HepG2 (cell line): ENCODE measurements around the gene STRADA. TPM values are rescaled to one million over a fixed set of nuclear protein-coding genes. Genes with fewer than 3 reads are reported as not detected.

Source experiments
- ATAC-seq: fragments of 200-7000 bp; cut with Tn5 transposase; 3 replicates; pipeline ENCODE4 v1.9.1; 2020; ENCODE audit warnings: mild to moderate bottlenecking, moderate library complexity
- BruUV-seq: library from RNA; stranded (reverse); fragments of 400-500 nt; replicated peaks from 2 replicates; lab custom pipeline; 2021; lab: Mats Ljungman, UMichigan
- CTCF ChIA-PET: fragments of 300-600 bp; formaldehyde crosslinking; extraction: SDS; loops from one replicate; lab custom pipeline; 2021; ENCODE audit warnings: low total read pairs, inconsistent platforms, low intra/inter-chr PET ratio; lab: Yijun Ruan, JAX
- POLR2A ChIA-PET: fragments of 350-600 bp; sonication (Branson Sonifier 250); formaldehyde crosslinking; loops from one replicate; lab custom pipeline; 2020; ENCODE audit warnings: antibody characterized with exemption, inconsistent platforms; lab: Yijun Ruan, JAX
- DNase-seq: peaks from one replicate; pipeline ENCODE4 v3.0.0-alpha.2; 2015; ENCODE audit warnings: low spot score
- FAIRE-seq: peaks from 3 replicates; lab custom pipeline; 2011; peaks lifted over from hg19 to GRCh38; lab: Jason Lieb, UNC
- H2AFZ ChIP-seq: one replicate; pipeline ENCODE4 v1.6.1; 2011; ENCODE audit warnings: low read length, inconsistent platforms
- H3K27ac ChIP-seq: fragments of 300-600 bp; 3 replicates; pipeline ENCODE4 v1.8.0; 2011; ENCODE audit warnings: mixed run types, mild to moderate bottlenecking, mixed read lengths, low read length, inconsistent platforms; ENCODE audit not compliant: insufficient read depth; ENCODE audit errors: extremely low read length
- H3K27me3 ChIP-seq, 2 experiments: fragments of 200-600 bp in 1 of 2; 2 replicates in 1 of 2; 3 replicates in 1 of 2; pipeline versions ENCODE4 v1.6.0 to v1.8.0; 2011; ENCODE audit warnings: low read length in 2 of 2, mild to moderate bottlenecking in 2 of 2, moderate library complexity in 2 of 2, inconsistent platforms in 1 of 2; ENCODE audit not compliant: insufficient read depth in 2 of 2, control insufficient read depth in 1 of 2
- H3K36me3 ChIP-seq, 2 experiments: fragments of 200-600 bp in 1 of 2; replicated peaks in 1 of 2; 2 replicates in 1 of 2; 3 replicates in 1 of 2; pipeline versions ENCODE4 v1.5.1 to v1.8.0; 2011; ENCODE audit warnings: low read length in 2 of 2, inconsistent platforms in 1 of 2; ENCODE audit not compliant: insufficient read depth in 2 of 2, control insufficient read depth in 1 of 2
- H3K4me1 ChIP-seq: 2 replicates; pipeline ENCODE4 v1.5.1; 2012; ENCODE audit warnings: low read length, inconsistent platforms; ENCODE audit not compliant: insufficient read depth
- H3K4me2 ChIP-seq: 2 replicates; pipeline ENCODE4 v1.6.0; 2011; ENCODE audit warnings: low read depth, low read length, inconsistent platforms
- H3K4me3 ChIP-seq, 3 experiments: fragments of 200-600 bp in 1 of 3; sonication (generic), shearing (Covaris generic) in 1 of 3; replicated peaks in 1 of 3; 2 replicates each; pipeline ENCODE4 v1.5.1; 2011 to 2016; ENCODE audit warnings: low read length in 3 of 3, inconsistent platforms in 2 of 3, low read depth in 2 of 3, mild to moderate bottlenecking in 2 of 3, control low read depth in 1 of 3, mixed read lengths in 1 of 3; ENCODE audit not compliant: insufficient read depth in 1 of 3
- H3K79me2 ChIP-seq: one replicate; pipeline ENCODE4 v1.6.1; 2011; ENCODE audit warnings: low read length, inconsistent platforms; ENCODE audit not compliant: insufficient read depth
- H3K9ac ChIP-seq: 2 replicates; pipeline ENCODE4 v1.6.0; 2011; ENCODE audit warnings: mild to moderate bottlenecking, low read depth, low read length, inconsistent platforms; ENCODE audit not compliant: insufficient read depth
- H3K9me3 ChIP-seq: 2 replicates; pipeline ENCODE4 v1.5.1; 2012; ENCODE audit warnings: mild to moderate bottlenecking, low read length
- H4K20me1 ChIP-seq: 2 replicates; pipeline ENCODE4 v1.6.0; 2011; ENCODE audit warnings: inconsistent platforms, mild to moderate bottlenecking, low read length, moderate library complexity; ENCODE audit not compliant: insufficient read depth
- ADNP ChIP-seq: sonication (generic); formaldehyde crosslinking; IDR thresholded peaks from 2 replicates; pipeline ENCODE4 v1.4.0; 2020; ENCODE audit warnings: missing genetic modification reagents
- ATF7 ChIP-seq, 2 experiments: fragments of 450-650 bp in 1 of 2; sonication (generic) in 1 of 2; formaldehyde crosslinking in 1 of 2; IDR thresholded peaks; 2 replicates each; pipeline versions ENCODE4 v1.4.0 to v1.6.1; 2016 to 2020; ENCODE audit warnings: antibody characterized with exemption in 1 of 2, mild to moderate bottlenecking in 1 of 2, missing genetic modification reagents in 1 of 2
- ATF7-NPFF ChIP-seq: sonication (generic); formaldehyde crosslinking; IDR thresholded peaks from 2 replicates; pipeline ENCODE4 v1.8.1; 2023; ENCODE audit warnings: mild to moderate bottlenecking, low read depth, missing genetic modification reagents, moderate library complexity
- CHD4 ChIP-seq: fragments of 200-600 bp; sonication (generic); IDR thresholded peaks from 2 replicates; pipeline ENCODE4 v1.7.0; 2017; ENCODE audit warnings: mild to moderate bottlenecking, low read length, borderline replicate concordance
- GLI4 ChIP-seq: sonication (generic); formaldehyde crosslinking; IDR thresholded peaks from 2 replicates; pipeline ENCODE4 v1.5.1; 2020; ENCODE audit warnings: missing genetic modification reagents, mild to moderate bottlenecking, moderate library complexity, borderline replicate concordance
- MATR3 ChIP-seq: sonication (generic); formaldehyde crosslinking; IDR thresholded peaks from 2 replicates; pipeline ENCODE4 v1.4.0; 2020; ENCODE audit warnings: missing genetic modification reagents
- MLX ChIP-seq: IDR thresholded peaks from 2 replicates; pipeline ENCODE4 v1.6.1; 2016
- MTF2 ChIP-seq: sonication (generic); formaldehyde crosslinking; IDR thresholded peaks from 2 replicates; pipeline ENCODE4 v1.5.0; 2020; ENCODE audit warnings: missing genetic modification reagents, borderline replicate concordance
- SRSF4 ChIP-seq: fragments of 200-400 bp; formaldehyde crosslinking; IDR thresholded peaks from one replicate; pipeline ENCODE4 v1.6.1; 2018; ENCODE audit warnings: mild to moderate bottlenecking, low read depth, low read length, moderate library complexity; ENCODE audit not compliant: poor library complexity, severe bottlenecking
- TEAD2 ChIP-seq: sonication (generic); formaldehyde crosslinking; IDR thresholded peaks from 2 replicates; pipeline ENCODE4 v1.9.0; 2021; ENCODE audit warnings: missing genetic modification reagents
- ZNF180 ChIP-seq: sonication (generic); formaldehyde crosslinking; IDR thresholded peaks from 2 replicates; pipeline ENCODE4 v1.4.0; 2020; ENCODE audit warnings: low read depth, missing genetic modification reagents, borderline replicate concordance
- ZNF432 ChIP-seq: sonication (generic); formaldehyde crosslinking; IDR thresholded peaks from 2 replicates; pipeline ENCODE4 v1.5.0; 2020; ENCODE audit warnings: missing genetic modification reagents, mild to moderate bottlenecking, borderline replicate concordance
- ZNF446 ChIP-seq: sonication (generic); formaldehyde crosslinking; IDR thresholded peaks from 2 replicates; pipeline ENCODE4 v1.5.0; 2020; ENCODE audit warnings: mild to moderate bottlenecking, missing genetic modification reagents
- ZNF564 ChIP-seq: sonication (generic); formaldehyde crosslinking; IDR thresholded peaks from 2 replicates; pipeline ENCODE4 v1.8.1; 2023; ENCODE audit warnings: mild to moderate bottlenecking, missing genetic modification reagents
- ZNF710 ChIP-seq: sonication (generic); formaldehyde crosslinking; IDR thresholded peaks from 2 replicates; pipeline ENCODE4 v1.5.0; 2020; ENCODE audit warnings: mild to moderate bottlenecking, missing genetic modification reagents, borderline replicate concordance
- ZZZ3 ChIP-seq: sonication (generic); formaldehyde crosslinking; IDR thresholded peaks from 2 replicates; pipeline ENCODE4 v1.4.0; 2020; ENCODE audit warnings: missing genetic modification reagents, mild to moderate bottlenecking, borderline replicate concordance
- WGBS: methylation state at CpG from one replicate; pipeline ENCODE4 v1.1.6; 2017; ENCODE audit warnings: low lambda C conversion rate; 5-methylcytosine and 5-hydroxymethylcytosine counted together
- in situ Hi-C: cut with HindIII; loops from 2 replicates; pipeline ENCODE4 v1.10.0; 2017; ENCODE audit warnings: low pct_unique_long_range_greater_than_20kb; ENCODE audit not compliant: extremely low pct_ligation_motif_present
- intact Hi-C: fragments of 100-400 bp; cut with micrococcal nuclease; formaldehyde crosslinking; loops from one replicate; pipeline ENCODE4 v1.10.0; 2022; ENCODE audit not compliant: unreplicated experiment
- polyA plus RNA-seq, 8 experiments: library from polyadenylated mRNA; depleted of rRNA in 3 of 8; stranded (reverse) in 7 of 8; unstranded in 1 of 8; fragments of >200 nt; fragmentation: Illumina TruSeq in 4 of 8; extraction: Trizol in 4 of 8; gene quantifications; 2 replicates each; pipeline versions ENCODE4 v1.2.1 to v1.2.3, GENCODE V29; 2011 to 2016; ENCODE audit warnings: low read depth in 4 of 8, missing spikeins in 1 of 8, mixed read lengths in 1 of 8; ENCODE audit not compliant: insufficient read depth in 1 of 8
- total RNA-seq, 5 experiments: library from RNA; depleted of rRNA; stranded (reverse); fragments of >200 nt; fragmentation: Illumina TruSeq; extraction: Trizol; gene quantifications; 2 replicates each; pipeline ENCODE4 v1.2.3, GENCODE V29; 2016; ENCODE audit warnings: low read depth in 1 of 5
- TF ChIP-seq, protein P1 (sequence below): sonication (generic); formaldehyde crosslinking; IDR thresholded peaks from 2 replicates; pipeline ENCODE4 v1.4.0; 2020; ENCODE audit warnings: missing genetic modification reagents, mild to moderate bottlenecking, borderline replicate concordance
- TF ChIP-seq, protein P2 (sequence below): sonication (generic); formaldehyde crosslinking; IDR thresholded peaks from 2 replicates; pipeline ENCODE4 v1.5.1; 2020; ENCODE audit warnings: mild to moderate bottlenecking, moderate library complexity, missing genetic modification reagents

Gene STRADA
- total and polyA plus RNA-seq, 2 of the 13 experiments (the other 11 are each of a cell fraction or from before 2014, with no cell fraction given), result 17.6 to 17.9 TPM

GRCh38 chr17:63751806-63752205 lies 10.2 kb upstream of the STRADA start (continued):
- no peak for TF ChIP-seq ZZZ3 (CRISPR knock-in tag)
- TF ChIP-seq, protein P1, sequence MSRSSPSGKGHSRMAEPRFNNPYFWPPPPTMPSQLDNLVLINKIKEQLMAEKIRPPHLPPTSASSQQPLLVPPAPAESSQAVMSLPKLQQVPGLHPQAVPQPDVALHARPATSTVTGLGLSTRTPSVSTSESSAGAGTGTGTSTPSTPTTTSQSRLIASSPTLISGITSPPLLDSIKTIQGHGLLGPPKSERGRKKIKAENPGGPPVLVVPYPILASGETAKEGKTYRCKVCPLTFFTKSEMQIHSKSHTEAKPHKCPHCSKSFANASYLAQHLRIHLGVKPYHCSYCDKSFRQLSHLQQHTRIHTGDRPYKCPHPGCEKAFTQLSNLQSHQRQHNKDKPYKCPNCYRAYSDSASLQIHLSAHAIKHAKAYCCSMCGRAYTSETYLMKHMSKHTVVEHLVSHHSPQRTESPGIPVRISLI (CRISPR knock-in tag), result no peak
- no peak for TF ChIP-seq CHD4
- TF ChIP-seq TEAD2 (CRISPR knock-in tag), result no peak

GRCh38 chr17:63741143-63741407 lies 524 bp downstream of the STRADA start:
- peaks cover 14% of the 10 kb centered on the region for H3K4me1 ChIP-seq
- peak overlapping the region; percentile 75 to 99 (median 92) for H3K4me3 ChIP-seq
- ATAC-seq (peak; percentile 69), DNase-seq (no peak), FAIRE-seq (no peak)
- POLR2A ChIA-PET, result interaction anchor here (0.7 to 4.8 kb wide), 4 partner anchors 10 to 119 kb away, joined by 3 to 77 read pairs (median 6); partner anchors contain the start of genes CCDC47, DDX42 and MAP3K3
- H3K4me2 ChIP-seq, result peak overlapping the region; percentile 72
- peaks cover 1 to 6% of the 10 kb centered on the region in 2 experiments; a peak in 3 of 5 replicates for H3K36me3 ChIP-seq
- CTCF ChIA-PET, result no interaction called here
- peak overlapping the region; percentile 57 for H2AFZ ChIP-seq
- under 1% methylated on average over 12 of the region's 14 CpGs for WGBS
- no peaks in the 10 kb centered on the region for H3K9me3 ChIP-seq
- peaks cover 12% of the 10 kb centered on the region for H3K79me2 ChIP-seq
- H3K27ac ChIP-seq, result peak overlapping the region; percentile 84
- H3K9ac ChIP-seq, result peak overlapping the region; percentile 93
- no TSS peak for BruUV-seq
- in situ Hi-C loops, result no loop called here
- H3K27me3 ChIP-seq, result no peaks in the 10 kb centered on the region; a peak in 1 of 5 replicates
- intact Hi-C loops, result loop anchor here (1.0 to 2.0 kb wide), 3 partner anchors 32 to 191 kb away; partner anchors contain the start of genes CCDC47, DCAF7, FTSJ3 and PSMC5
- no peaks in the 10 kb centered on the region for H4K20me1 ChIP-seq
- TF ChIP-seq ZNF432 (CRISPR knock-in tag), result no peak
- TF ChIP-seq ZNF710, result 0 out of 2 replicates have a peak, but pooled peaks have one; percentile 21
- TF ChIP-seq ATF7 (IDR thresholded peaks at IDR 0.05), result no peak
- TF ChIP-seq ATF7 (CRISPR knock-in tag; IDR thresholded peaks at IDR 0.05), result no peak
- TF ChIP-seq, protein P2, sequence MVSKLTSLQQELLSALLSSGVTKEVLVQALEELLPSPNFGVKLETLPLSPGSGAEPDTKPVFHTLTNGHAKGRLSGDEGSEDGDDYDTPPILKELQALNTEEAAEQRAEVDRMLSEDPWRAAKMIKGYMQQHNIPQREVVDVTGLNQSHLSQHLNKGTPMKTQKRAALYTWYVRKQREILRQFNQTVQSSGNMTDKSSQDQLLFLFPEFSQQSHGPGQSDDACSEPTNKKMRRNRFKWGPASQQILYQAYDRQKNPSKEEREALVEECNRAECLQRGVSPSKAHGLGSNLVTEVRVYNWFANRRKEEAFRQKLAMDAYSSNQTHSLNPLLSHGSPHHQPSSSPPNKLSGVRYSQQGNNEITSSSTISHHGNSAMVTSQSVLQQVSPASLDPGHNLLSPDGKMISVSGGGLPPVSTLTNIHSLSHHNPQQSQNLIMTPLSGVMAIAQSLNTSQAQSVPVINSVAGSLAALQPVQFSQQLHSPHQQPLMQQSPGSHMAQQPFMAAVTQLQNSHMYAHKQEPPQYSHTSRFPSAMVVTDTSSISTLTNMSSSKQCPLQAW, result no peak
- TF ChIP-seq ZNF446, result peak; percentile 34; the same call in 1 of the 2 replicates
- no peak for TF ChIP-seq ATF7-NPFF (CRISPR knock-in tag)
- TF ChIP-seq ADNP (CRISPR knock-in tag), result no peak
- no peak for TF ChIP-seq GLI4
- no peak for TF ChIP-seq MTF2
- TF ChIP-seq ZNF180 (CRISPR knock-in tag), result no peak
- no peak for TF ChIP-seq MLX
- no peak for TF ChIP-seq ZNF564 (CRISPR knock-in tag)
- TF ChIP-seq MATR3 (CRISPR knock-in tag), result no peak
- TF ChIP-seq SRSF4, result no peak
